ENCODE data around the gene SEL1L3.

The SEL1L3 gene

GRCh38 chr4:25773358-25773757 lies 89.4 kb downstream of the SEL1L3 start:
- TF ChIP-seq, protein P1, sequence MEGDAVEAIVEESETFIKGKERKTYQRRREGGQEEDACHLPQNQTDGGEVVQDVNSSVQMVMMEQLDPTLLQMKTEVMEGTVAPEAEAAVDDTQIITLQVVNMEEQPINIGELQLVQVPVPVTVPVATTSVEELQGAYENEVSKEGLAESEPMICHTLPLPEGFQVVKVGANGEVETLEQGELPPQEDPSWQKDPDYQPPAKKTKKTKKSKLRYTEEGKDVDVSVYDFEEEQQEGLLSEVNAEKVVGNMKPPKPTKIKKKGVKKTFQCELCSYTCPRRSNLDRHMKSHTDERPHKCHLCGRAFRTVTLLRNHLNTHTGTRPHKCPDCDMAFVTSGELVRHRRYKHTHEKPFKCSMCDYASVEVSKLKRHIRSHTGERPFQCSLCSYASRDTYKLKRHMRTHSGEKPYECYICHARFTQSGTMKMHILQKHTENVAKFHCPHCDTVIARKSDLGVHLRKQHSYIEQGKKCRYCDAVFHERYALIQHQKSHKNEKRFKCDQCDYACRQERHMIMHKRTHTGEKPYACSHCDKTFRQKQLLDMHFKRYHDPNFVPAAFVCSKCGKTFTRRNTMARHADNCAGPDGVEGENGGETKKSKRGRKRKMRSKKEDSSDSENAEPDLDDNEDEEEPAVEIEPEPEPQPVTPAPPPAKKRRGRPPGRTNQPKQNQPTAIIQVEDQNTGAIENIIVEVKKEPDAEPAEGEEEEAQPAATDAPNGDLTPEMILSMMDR (conservative IDR thresholded peaks at IDR 0.05): no peak
- no peak overlapping the region for H3K27ac ChIP-seq

DNA sequence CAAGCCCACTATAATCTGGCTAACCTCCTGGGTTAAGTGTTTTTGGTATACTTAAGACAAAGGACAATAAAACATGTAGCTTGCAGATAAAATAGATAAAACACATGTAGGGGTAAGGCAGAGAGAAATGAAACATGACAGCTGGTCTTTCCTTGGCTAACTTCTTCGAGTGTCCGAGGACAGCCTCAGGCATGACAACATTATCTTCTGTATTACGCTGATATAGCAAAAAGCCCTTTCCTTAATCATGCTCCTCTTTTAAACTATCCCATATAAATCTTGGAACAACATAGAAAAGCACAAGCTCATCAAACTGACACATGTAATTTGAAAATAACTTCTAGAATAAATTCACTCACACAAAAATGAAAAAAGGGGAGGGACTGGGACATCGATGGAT lies 91.1 kb downstream of the SEL1L3 start:
- TF ChIP-seq, protein P1 (conservative IDR thresholded peaks at IDR 0.05): no peak
- H3K27ac ChIP-seq: no peak overlapping the region

- TF ChIP-seq, protein P1 (conservative IDR thresholded peaks at IDR 0.05): no peak
- no peak overlapping the region for H3K27ac ChIP-seq
These were observed 91.9 kb downstream of the SEL1L3 start for GRCh38 chr4:25770847-25771246.

- TF ChIP-seq, protein P1 (conservative IDR thresholded peaks at IDR 0.05): no peak
- H3K27ac ChIP-seq: no peak overlapping the region
These were observed 93.5 kb downstream of the SEL1L3 start for GRCh38 chr4:25769251-25769650.

GRCh38 chr4:25767877-25768725 lies 94.7 kb downstream of the SEL1L3 start:
- H3K27ac ChIP-seq: no peak overlapping the region
- TF ChIP-seq, protein P1 (conservative IDR thresholded peaks at IDR 0.05): peak; percentile 97

GRCh38 chr4:25760518-25761157 lies 102.2 kb downstream of the SEL1L3 start:
- H3K27ac ChIP-seq: no peak overlapping the region
- TF ChIP-seq, protein P1 (conservative IDR thresholded peaks at IDR 0.05): no peak

DNA sequence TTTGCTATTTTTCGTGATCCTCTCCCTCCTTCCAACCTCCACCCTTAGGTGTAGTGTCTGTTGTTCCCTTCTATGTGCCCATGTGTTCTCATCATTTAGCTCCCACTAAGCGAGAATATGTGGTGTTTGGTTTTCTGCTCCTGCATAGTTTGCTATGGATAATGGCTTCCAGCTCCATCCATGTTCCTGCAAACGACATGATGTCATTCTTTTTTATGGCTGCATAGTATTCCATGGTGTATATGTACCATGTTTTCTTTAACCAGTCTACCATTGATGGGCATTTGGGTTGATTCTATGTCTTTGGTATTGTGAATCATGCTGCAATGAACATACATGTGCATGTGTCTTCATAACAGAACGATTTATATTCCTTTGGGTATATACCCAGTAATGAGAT lies 102.7 kb downstream of the SEL1L3 start:
- TF ChIP-seq, protein P1 (conservative IDR thresholded peaks at IDR 0.05): no peak
- no peak overlapping the region for H3K27ac ChIP-seq
